HG02759 (cell line): ENCODE data around the gene CD300A.

Source experiments
- ATAC-seq: cut with Tn5 transposase; IDR thresholded peaks from one replicate; pipeline ENCODE4 v1.9.1; 2021; ENCODE audit warnings: mild to moderate bottlenecking, moderate library complexity; ENCODE audit not compliant: unreplicated experiment

Gene CD300A

DNA sequence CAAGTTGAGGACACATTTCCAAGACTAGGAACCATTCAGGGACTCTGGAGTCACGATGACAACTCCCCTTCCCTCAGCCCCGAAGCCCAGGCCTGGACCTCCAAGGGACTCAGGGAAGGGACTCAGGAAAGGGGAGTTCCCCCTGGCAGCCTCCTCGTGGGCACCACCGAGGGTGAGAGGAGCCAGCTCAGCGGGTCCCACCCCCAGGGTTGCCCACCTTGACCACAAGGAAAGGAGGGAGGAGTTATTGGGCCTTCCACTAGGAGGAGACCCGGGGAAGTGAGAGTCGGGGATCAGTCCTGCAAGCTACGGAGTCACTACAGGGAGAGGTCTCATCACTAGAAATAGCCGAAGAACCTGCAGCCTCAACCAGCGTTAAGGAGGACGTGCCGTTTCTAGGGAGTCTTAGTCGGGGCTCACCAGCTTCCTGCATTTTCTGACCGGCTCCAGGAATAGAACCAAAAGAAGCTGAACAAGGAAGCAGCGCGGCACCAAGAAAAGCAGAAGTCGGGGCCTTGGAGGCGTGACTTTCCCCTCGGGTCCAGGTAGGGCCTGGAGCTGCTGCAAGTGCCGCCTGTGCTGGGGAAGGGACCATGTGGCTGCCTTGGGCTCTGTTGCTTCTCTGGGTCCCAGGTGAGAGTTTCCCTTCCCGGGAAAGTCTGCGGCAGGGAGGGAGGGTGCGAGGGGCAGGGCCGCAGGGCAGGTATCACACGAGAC is at the start of gene CD300A:
Gene CD300A, plus strand, starts transcription at position 524 of the 717 bp plus-strand sequence. Its CDS starts 70 bp downstream, at position 594.
- peak; percentile 4 for ATAC-seq

DNA sequence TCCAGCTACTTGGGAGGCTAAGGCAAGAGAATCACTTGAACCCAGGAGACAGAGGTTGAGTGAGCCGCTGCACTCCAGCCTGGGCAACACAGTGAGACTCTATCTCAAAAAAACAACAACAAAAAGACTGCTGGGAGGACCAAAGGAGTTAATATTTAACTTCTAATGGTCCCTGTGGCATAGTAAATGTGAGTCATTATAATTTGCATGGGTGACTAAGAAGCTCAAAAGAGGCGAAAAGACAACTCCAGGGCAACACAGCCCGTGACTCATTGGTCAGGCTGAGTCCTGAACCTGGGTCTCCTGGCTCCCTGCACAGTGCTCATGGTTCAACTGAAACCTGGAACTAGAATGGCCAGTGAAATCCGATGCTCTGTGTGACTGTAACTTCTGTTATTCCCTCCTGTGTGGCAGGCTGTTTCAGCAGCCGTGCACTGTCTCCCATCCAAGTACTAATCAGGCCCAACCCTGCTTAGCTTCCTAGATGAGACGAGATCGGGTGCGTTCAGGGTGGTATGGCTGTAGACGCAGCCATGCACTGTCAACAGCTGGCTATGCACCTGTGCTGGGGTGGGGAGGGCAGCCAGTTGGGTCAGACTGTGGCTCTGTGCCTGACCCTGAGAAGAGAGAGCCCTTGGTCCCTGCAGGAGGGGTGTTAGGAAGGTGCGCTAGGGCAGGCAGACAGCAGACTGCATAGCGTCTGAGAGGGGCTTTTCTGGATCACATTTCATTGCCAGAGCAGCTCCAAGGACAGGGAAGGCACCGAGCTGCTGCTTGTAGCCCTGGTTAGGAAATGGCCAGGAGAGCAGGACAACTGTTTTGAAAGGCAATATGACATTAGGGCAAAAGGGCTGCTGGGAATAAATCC is 49.0 kb upstream of the CD300A start:
- peak; percentile 85 for ATAC-seq

DNA sequence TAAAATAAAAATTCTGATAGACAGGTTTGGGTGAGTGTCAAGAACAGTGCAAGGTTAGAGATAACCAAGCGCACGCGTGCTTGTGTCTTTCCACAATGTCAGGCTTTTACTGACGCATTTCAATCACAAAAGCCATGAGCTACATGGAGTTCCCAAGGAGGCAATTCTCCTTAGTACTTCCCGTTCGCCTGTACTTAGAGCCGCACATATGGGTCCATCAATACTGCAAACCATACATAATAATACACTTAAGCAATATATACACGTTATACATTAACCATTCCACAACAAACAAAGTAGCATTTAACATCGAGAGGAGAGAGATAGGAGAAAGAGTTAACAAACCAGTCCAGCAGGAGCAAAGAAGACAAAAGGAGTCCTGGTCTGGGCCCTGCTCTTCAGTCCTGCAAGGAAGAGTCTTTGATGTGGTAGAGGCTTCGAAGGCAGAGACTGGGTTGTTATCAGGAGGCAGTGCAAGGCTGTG is 46.5 kb upstream of the CD300A start:
- ATAC-seq, result no peak

DNA sequence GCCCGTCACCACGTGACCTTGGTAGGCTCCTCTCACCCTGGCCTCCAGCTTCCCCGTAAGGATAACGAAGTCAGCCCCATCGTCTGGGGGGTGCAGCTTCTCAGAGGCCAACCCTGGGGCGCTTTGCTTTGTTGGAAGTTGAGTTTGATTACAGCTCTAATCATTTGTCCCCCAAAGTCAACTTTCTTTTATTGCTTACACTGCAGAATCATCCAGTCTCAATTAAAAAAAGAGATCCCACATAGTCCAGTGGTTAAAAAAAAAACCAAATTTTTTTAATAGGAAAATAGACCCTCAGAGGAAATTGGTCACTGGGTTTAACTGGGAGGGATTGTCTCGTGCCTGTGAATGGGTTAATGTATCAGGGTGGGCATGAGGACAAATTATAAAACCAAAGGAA is 42.3 kb upstream of the CD300A start:
- ATAC-seq, result no peak

DNA sequence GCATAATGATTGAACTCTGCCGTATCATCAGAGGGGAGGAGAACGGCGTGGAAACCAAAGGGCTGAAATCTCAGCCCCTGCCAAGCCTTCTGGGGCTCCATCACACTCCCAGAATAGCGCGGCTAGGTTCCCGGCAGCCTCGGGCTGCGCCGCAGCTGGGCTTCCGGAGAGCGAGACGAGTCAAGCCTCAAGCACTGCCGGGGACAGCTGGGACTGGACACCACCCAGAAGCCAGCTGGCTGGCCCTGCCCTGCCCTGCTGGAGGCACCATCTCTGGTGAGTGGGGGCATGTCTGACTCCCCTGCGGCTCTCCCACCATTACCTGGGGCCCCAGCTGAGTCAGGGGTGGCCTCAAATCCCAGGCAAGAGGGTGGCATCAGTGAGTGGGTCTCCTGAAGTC is 41.8 kb upstream of the CD300A start:
- no peak for ATAC-seq

DNA sequence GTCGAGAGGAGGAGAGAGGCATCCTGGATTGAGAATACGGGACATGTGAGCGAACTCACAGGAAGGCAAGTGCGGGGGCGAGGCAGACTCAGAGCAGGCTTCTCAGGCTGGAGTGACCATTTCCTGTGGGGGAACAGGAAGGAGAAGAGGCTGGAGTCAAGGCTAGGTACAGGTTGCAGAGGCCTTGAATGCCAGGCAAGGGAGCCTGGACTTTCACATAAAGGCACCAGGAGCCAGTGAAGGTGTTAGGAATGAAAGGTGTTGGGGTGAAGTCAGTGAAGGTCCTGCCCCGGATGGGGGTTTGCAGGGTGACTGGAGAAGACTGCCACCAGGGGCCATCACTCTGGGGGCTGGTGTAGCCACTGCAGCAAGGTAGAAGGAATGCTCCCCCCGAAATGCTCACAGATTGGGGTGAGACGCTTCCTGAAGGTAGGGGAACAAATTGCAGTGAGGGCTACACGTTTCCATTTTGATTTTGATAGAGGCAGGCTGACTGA is 39.8 kb upstream of the CD300A start:
- no peak for ATAC-seq

DNA sequence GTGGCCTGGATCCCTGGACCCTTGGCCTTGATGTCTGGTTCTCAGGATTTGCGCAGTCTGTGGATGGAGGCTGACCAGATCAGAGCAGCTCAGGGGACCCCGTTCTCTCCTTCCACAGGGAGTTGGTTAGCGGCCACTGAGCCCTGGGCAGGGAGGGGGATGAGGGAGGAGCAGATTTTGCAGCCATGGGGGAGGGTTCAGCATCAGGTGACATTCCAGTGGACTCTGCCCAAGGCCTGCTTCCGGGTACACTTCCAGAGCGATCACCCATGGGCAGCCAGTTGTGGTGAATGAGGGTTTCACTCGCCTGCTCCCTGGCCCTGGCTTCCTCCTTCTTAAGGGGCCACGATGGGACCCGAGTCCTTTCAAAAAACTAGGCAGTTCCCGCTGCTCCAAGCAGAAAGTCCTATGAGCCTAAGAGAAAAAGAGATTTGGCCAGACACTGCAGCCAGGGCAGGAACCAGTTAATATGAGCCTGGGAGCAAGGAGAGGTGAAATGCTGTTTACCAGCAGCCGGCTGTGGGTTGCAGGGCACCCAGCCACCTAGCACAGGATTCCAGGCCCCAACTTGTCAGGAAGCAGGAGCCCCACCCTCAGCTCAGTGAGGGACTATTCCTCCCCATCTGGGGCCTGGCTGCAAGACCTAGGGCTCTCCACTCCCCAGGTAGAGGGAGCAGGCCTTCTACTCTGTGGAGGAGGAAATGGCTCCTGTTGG is 39.2 kb upstream of the CD300A start:
- ATAC-seq, result no peak

DNA sequence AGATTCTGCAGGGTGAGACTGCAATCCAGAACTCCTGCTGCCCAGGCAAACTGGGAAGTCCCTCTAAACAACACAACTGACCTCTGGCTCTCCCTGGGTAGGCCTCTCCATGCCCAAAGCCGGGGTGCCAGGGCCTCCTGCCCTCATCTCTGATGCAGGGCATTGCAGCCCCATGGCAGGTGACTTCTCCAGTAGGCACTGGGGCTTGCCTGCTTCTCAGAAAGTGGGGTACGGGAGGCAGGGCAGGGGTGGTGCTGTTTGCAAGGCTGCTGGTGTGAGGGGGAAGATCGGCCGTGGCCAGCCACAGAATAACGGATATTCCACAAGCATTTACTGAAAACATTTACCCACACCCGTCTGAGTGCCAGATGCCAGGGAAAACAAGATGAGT is 38.7 kb upstream of the CD300A start:
- ATAC-seq, result no peak

DNA sequence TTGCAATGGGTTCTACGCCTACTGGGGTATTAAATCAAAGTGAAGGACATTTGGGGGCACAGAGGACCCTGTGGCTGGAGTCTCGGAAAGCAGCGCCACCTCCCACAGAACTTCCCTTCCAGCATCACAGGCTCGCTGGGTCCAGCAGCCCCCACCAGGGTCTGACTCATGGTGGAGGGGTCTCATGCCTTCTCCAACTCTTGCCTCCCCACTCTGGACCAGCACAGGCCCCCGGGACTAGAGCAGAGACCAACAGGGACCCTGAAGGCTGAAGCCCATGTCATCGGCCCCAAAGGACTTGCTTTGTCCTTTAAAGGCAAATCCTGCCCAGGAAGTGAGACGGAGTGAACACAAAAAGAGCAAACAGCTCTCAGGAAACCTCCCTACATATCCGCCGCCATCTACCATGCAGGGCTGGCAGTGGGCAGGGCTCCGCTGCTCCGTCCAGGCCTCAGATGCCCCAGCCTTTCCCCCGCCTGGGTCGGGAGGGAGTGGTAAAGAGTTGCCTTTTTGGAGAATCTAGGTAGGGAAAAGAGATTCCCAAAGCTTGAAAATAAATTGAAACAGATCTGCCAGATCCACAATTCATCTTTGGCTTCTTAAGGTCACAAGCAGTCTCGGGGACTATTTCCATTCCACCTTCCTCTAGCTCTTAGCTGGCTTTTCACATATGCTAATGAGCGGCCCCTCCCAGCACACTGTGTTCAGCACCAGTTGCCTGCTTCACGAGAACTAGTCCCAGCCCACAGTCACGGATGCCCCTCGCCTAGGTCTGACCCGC is 36.6 kb upstream of the CD300A start:
- peak; percentile 20 for ATAC-seq

DNA sequence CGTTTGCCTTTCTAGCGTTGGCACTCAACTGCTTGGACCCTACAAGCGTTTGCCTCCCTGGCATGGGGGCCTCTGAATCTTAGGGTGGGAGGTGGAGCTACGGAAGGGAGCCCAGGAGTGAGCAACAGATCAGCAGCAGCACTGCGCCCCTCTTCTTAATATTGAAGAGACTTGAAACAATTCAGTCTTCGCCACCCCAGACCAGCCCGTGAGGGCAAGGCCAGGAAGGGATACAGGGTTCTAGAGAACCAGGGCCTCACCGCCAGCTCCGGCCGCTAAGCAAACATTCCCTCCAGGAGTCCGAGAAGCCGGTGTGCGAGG is 36.1 kb upstream of the CD300A start:
- no peak for ATAC-seq

DNA sequence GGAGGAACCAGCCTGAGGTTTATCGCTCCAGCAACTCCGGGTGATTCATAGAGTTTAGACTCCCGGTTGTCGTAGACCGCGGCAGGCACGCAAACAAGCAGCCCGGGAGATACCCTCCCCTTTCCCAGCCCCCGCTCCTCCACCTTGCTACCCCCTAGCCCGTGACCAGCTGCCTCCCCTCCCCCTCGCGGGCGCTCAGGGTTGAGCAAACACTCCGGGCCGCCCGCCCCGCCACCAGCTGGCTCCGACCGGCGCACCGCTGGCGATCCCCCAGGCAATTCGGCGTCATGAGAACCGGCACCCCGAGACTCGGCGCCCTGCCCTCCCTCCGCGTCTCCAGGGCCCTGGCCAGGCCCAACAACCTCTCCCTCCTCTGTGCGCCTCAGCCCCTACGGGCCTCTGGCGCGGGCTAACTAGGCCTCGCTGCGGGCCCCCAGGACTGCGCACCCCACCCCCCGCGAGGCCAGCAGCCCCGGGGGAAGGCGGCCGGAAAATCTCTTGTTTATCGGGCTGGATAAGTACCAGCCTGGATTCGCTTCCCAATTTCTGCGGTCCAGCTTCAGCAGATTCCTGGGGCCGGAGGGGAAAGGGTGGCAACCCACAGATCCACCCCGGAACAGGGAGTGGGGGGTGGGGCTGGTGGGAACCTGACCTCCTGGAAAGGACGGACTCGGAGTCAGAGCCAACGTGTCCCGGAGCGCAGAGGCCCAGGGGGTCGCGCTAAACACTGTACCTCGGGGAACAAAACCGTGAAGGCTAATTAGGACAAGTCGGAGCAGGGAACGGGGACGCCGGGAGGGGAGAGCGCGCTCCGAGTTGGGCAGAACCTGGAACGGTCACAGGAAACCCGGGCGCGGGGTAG is 35.5 kb upstream of the CD300A start:
- peak; percentile 54 for ATAC-seq

DNA sequence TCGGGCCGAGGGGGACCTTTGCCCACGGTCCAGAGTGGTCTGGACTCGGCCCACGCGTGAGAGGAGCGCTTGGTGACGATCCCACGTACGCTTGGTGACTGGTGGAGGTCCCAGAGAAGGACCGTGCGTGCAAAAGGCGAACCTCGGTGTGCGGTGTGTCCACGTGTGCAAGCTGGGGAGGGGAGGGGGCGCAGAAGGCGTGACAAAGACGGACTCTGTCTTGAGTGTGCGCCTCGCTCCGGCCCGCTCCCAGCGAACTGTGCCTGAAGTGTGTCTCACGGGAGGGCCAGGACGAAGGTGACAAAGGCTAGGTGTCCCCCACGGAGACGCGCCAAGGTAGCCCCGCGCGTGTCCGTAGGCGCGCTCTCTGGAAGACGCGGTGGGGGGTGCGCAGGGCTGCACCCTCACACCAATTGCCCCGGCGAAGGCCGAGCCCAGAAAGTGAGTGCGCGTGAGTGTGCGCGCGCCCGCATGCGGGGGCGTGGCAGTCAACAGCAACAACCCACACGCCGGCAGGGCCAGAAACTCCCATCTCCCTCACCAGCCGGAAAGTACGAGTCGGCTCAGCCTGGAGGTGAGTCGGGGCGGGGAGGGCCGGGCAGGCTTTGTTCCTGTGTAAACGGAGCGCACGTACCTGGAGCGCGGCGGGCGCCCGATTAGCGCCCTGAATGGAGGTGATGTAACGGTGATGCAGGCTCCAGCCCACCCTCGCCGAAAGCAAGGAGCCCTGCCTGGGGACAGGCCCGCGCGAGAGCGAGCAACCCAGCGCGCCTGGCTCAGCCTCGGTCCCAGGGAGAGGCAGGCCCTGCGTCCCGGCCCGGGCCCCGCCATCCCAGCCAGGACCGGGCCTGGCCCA is 34.6 kb upstream of the CD300A start, which contains the start of gene GPRC5C:
Gene GPRC5C, plus strand, starts transcription at position 521 of the 856 bp plus-strand sequence. CDS start 7,689 bp downstream, outside the sequence.
- ATAC-seq, result no peak

DNA sequence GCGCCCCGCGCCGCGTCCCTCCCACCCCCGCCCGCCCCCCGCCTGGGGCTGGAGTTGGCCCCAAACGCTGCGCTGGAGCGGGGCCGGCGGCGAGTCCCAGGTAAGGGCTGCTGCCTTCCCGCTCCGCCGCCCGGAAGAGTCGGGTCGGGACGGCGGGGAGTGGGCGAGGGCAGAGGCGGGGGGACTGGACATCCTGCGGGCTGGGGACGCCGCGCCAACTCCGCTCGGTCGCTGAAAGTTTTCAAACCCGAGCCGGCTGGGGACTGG is 34.1 kb upstream of the CD300A start:
- no peak for ATAC-seq

DNA sequence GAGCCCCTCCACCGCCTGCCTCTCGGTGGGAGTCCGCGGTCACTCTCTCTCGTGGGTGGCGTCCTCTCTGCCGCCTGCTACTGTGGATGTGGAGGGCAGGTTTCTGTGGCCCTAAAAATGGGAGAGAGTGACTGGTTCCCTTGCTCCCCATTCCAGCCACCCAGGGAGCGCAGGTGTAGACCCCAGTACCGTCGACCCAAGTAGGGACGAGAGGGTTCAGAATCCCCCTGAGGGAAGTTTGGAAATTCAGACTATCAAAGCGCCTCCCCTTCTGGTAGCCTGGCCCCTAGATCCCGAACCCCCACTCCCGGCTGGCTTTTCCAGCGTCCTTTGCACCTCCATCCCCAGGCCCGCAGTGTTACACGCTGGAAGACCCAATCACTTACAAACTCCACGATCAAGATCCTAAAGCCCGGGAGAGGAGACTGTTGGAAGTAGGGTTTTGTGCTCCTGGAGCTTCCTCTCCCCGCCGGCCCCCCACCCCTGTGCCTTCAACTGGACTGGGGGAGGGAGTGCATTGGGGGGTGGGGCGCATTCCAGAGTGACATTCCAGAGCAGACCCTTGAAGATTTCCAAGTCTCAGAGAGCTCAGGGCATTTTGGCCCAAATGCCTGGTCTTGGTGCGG is 33.6 kb upstream of the CD300A start:
- ATAC-seq, result no peak

DNA sequence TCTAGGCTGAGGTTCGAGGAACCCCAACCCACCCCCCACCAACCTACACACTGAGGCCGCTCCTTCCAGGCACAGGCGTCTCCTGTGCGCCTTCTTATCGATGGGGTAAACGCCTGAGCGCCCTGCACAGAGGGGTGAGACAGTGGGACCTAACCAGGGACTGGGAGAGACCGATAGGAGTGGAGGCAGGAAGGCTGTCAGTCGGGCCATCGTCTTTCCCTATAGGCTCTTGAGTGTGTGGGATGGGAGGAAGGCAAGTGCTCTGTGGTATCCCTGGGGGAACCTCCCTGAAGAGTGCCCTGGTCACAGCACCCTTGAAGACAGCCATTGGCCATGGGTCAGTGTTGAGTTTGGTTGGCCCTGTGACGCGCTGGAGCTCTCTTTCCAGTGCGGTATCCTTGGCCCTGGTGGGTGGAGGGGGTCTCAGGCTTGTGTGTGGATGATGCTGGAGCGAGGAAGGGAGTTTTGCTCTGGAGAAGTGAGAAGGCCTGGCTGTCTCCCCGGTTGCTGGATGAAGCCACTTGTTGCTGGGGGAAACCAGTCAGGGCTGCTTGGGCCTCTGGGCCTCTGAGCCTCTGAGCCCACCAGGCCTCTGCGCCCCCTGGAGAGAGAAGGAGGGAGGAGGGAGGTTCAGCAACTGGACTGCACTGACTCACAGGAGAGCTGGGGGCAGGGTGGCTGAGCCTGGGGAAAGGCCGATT is 32.9 kb upstream of the CD300A start:
- ATAC-seq, result no peak

DNA sequence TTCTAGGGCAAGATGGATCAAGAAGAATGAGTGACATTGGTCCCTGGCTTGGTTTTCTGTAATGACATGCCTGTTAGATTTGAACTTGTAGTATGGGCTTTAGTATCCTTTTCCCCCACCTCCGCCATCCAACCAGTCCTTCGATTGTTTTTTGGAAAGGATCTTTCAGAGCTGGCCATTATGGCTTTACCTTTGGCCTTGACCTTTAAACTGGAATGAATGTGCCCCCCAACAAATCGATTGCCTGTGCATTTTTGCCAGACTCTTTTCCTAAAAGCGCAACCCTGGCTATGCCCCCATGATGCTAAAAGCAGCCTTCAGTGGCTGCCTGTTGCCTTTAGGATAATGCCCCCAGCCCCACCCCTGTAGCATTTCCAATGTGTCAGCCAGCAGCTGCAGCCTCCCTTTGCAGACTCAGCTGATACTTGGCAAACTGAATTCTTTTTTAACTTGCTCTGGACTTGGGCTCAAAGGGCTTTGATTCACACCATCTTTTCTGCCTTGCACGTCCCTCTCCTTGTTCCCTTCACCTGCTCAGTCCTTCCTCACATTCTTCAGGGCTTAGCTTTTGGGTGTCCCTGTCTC is 30.6 kb upstream of the CD300A start:
- ATAC-seq, result no peak

DNA sequence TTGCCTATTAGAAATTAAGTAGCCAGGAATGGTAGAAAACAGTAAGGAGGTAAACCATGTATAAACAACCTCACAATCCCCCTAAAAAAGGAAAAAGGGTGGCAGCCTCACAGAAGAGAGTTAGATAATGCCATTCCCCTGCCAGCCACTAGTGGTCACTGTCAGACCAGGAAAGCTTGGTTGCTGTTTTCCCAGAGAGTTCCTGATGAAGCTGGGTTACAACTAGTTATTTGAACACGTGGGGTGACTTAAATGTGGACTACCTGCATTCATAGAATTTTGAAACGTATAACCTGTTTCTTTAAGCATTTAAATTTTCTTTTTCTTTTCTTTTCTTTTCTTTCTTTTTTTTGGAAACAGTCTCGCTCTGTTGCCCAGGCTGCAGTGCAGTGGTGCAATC is 28.7 kb upstream of the CD300A start:
- ATAC-seq, result no peak
